Measurements from ENCODE around the gene PRKX.
"Not testable (repeated sequence)": the region's sequence is repeated elsewhere in the genome, so short reads cannot be mapped to it uniquely, and the experiment has no call there.

Gene PRKX

DNA sequence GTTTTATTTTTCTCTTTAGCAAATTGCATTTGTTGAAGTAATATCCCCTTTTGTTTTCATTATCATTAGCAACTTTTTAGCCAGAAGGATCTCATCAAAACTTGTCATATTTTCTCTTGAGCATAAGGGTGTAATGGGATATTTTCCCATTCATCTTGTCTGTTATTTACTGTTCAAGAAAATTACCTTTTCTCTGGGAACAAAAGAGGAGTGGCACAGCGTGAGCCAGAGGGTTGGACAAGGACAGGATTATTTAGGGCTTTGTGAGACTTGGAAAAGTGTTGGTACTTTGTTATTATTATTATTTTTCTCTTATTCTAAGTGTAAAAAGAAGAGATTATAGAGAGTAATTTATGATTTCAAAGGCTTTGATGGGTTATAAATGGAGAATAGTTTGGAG is 135.9 kb downstream of the PRKX start:
- no peak for DNase-seq (ENCODE audit: low read depth)

GRCh38 chrX:3576886-3577501 is 136.5 kb downstream of the PRKX start:
- DNase-seq (ENCODE audit: low read depth) = peak; percentile 84

GRCh38 chrX:3567686-3568085 is 145.8 kb downstream of the PRKX start:
- no peak for DNase-seq (ENCODE audit: low read depth)

- no peak for DNase-seq (ENCODE audit: low read depth)
Measured at GRCh38 chrX:3563451-3563850, 150.0 kb downstream of the PRKX start.

- DNase-seq (ENCODE audit: low read depth) = not testable (repeated sequence)
Measured at GRCh38 chrX:3560010-3560409, 153.4 kb downstream of the PRKX start.

Data from GM04504 (cell line).